Measurements from ENCODE around the gene IL12A.

The IL12A gene

GRCh38 chr3:159988617-159989271 lies at the start of gene IL12A:
Gene IL12A (plus strand): TSS chr3:159988835.
- peak; percentile 78 for DNase-seq (ENCODE audit: low read depth, low spot score)

GRCh38 chr3:159941038-159942000 lies 47.3 kb upstream of the IL12A start:
- no peak for DNase-seq (ENCODE audit: low read depth, low spot score)

- DNase-seq (ENCODE audit: low read depth, low spot score) = no peak
Observed at GRCh38 chr3:159944781-159945180, 43.9 kb upstream of the IL12A start.

- DNase-seq (ENCODE audit: low read depth, low spot score) = no peak
Observed at GRCh38 chr3:159945930-159946329, 42.7 kb upstream of the IL12A start.

GRCh38 chr3:159947220-159947619 lies 41.4 kb upstream of the IL12A start:
- no peak for DNase-seq (ENCODE audit: low read depth, low spot score)

- no peak for DNase-seq (ENCODE audit: low read depth, low spot score)
Observed at GRCh38 chr3:159948429-159949144, 40.0 kb upstream of the IL12A start.

GRCh38 chr3:159950156-159950898 lies 38.3 kb upstream of the IL12A start:
- no peak for DNase-seq (ENCODE audit: low read depth, low spot score)

- no peak for DNase-seq (ENCODE audit: low read depth, low spot score)
Observed at GRCh38 chr3:159951540-159951939, 37.1 kb upstream of the IL12A start.

- no peak for DNase-seq (ENCODE audit: low read depth, low spot score)
Observed at GRCh38 chr3:159953325-159954085, 35.1 kb upstream of the IL12A start.

- no peak for DNase-seq (ENCODE audit: low read depth, low spot score)
Observed at GRCh38 chr3:159960188-159961148, 28.2 kb upstream of the IL12A start.

GRCh38 chr3:159964166-159964973 lies 24.3 kb upstream of the IL12A start:
- no peak for DNase-seq (ENCODE audit: low read depth, low spot score)

- DNase-seq (ENCODE audit: low read depth, low spot score) = no peak
Observed at GRCh38 chr3:159971311-159971710, 17.3 kb upstream of the IL12A start.

- DNase-seq (ENCODE audit: low read depth, low spot score) = no peak
Observed at GRCh38 chr3:159977295-159977694, 11.3 kb upstream of the IL12A start.

GRCh38 chr3:159978353-159978752 lies 10.3 kb upstream of the IL12A start:
- no peak for DNase-seq (ENCODE audit: low read depth, low spot score)

- DNase-seq (ENCODE audit: low read depth, low spot score) = no peak
Observed at GRCh38 chr3:159978918-159979703, 9.5 kb upstream of the IL12A start.

- no peak for DNase-seq (ENCODE audit: low read depth, low spot score)
Observed at GRCh38 chr3:159982442-159982974, 6.1 kb upstream of the IL12A start.

- DNase-seq (ENCODE audit: low read depth, low spot score) = no peak
Observed at GRCh38 chr3:159987291-159987711, 1.3 kb upstream of the IL12A start.
